GM21528 (cell line): Measurements from ENCODE around the gene RPAP3.

ENCODE experiments used
- ATAC-seq: cut with Tn5 transposase; IDR thresholded peaks from one replicate; pipeline ENCODE4 v1.9.1; 2021; ENCODE audit warnings: mild to moderate bottlenecking, moderate library complexity; ENCODE audit not compliant: unreplicated experiment, low FRiP score

The RPAP3 gene

DNA sequence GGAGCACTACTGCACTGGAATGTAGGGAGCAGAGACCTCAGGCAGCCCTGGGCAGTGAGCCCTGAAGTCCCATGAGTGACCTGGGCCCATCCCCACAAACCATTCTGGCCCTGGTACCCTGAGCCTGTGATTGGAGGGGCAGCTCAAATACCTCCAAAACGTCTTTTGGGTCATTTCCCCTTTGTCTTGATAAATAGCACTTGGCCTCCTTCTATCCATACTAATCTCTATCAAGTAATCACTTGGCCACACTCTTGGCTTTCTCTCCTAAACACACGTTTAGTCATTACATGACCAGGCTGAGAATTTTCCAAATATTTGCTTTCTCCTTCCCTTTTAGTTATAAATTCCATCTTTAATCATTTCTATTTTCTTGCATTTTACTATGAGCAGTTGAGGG lies 91.3 kb downstream of the RPAP3 start:
- ATAC-seq, result no peak

DNA sequence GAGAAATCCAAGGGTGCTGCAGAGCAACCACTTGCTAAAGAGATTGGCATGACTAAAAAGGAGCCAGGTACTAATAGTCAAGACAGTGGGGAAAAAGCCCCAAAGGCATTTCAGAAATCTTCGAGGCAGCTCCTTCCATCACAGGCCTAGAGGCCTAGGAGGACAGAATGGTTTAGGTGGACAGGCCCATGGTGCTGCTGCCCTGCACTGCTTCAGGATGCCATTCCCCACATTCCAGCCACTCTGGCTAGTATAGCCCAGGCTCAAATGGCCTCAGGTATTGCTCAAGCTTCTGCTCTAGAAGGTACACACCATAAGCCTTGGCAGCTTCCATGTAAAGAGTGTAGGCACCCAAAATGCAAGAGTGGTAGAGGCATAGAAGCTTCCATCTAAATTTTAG lies 92.9 kb downstream of the RPAP3 start:
- ATAC-seq, result no peak

DNA sequence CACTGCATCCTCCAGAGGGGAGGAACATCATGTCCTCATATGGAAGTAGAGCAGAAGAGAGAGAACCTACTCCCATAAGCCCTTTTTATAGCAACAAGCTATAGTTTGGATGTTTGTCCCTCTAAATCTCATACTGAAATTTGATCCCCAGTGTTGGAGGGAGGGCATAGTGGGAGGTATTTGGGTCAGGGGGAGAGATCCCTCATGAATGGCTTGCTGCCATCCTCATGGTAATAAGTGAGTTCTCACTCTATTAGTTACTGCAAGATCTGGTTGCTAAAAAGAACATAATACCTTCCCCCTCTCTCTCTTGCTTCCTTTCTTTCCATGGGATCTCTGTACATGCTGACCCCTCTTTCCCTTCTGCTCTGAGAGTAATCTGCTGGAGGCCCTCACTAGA lies 93.9 kb downstream of the RPAP3 start:
- no peak for ATAC-seq
